GM23338 (cell line): Measurements from ENCODE around the gene NPIPA3.
"Not testable (repeated sequence)": the region's sequence is repeated elsewhere in the genome, so short reads cannot be mapped to it uniquely, and the experiment has no call there.

Experiments used
- CREB1 ChIP-seq: fragments of 250-450 bp; sonication (Bioruptor Pico); IDR thresholded peaks from 2 replicates; pipeline ENCODE4 v1.5.0; 2020; ENCODE audit warnings: low read depth, mild to moderate bottlenecking, moderate library complexity
- EZH2 ChIP-seq: fragments of 200-600 bp; sonication (generic); IDR thresholded peaks from one replicate; pipeline ENCODE4 v1.8.0; 2017; ENCODE audit warnings: antibody characterized with exemption, mild to moderate bottlenecking, low read depth; ENCODE audit not compliant: unreplicated experiment
- EZH2phosphoT487 ChIP-seq: fragments of 200-600 bp; sonication (generic); IDR thresholded peaks from one replicate; pipeline ENCODE4 v1.8.1; 2018; ENCODE audit warnings: antibody characterized with exemption; ENCODE audit not compliant: unreplicated experiment
- JUNB ChIP-seq: IDR thresholded peaks from one replicate; pipeline ENCODE4 v1.6.1; 2016; ENCODE audit warnings: antibody characterized with exemption; ENCODE audit not compliant: unreplicated experiment
- POLR2AphosphoS5 ChIP-seq: IDR thresholded peaks from 2 replicates; pipeline ENCODE4 v1.6.1; 2016; ENCODE audit warnings: antibody characterized with exemption, low read depth
- STAT1 ChIP-seq: IDR thresholded peaks from one replicate; pipeline ENCODE4 v1.6.1; 2016; ENCODE audit warnings: antibody characterized with exemption; ENCODE audit not compliant: unreplicated experiment
- ZNF462 ChIP-seq: fragments of 250-450 bp; sonication (Bioruptor Pico); IDR thresholded peaks from 2 replicates; pipeline ENCODE4 v1.5.0; 2020; ENCODE audit warnings: mild to moderate bottlenecking, moderate library complexity
- TF ChIP-seq, protein P1 (sequence below), 2 experiments: fragments of 200-600 bp in 1 of 2; sonication (generic) in 1 of 2; conservative IDR thresholded peaks; 2 replicates each; pipeline versions ENCODE4 v1.5.1 to v1.6.1; 2016 to 2017; ENCODE audit warnings: antibody characterized with exemption in 2 of 2, low read depth in 2 of 2, mild to moderate bottlenecking in 2 of 2, moderate library complexity in 1 of 2
- TF ChIP-seq, protein P2 (sequence below): IDR thresholded peaks from one replicate; pipeline ENCODE4 v1.6.1; 2018; ENCODE audit warnings: antibody characterized with exemption; ENCODE audit not compliant: unreplicated experiment

DNA sequence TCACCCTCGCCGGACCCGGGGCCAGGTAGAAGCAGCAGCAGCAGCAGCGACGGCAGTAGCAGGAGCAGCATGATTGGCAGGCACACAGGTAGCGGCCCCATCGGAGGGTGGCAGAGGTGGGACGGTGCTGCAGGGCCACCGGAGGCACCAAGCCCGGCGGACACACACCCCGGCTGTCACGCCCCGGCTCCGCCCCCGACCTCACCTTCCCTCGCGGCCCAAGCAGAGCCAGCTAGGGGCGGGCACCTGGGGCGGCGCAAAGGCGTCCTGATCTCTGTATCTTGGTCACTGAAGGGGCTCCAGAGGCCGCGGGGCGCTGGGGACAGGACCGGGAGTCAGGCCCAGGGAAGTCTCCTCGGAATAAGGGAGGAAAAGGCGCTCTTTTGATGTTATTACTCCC, 9.1 kb upstream of the NPIPA3 start, which contains the start of gene PLA2G10:
- TF ChIP-seq JUNB; EZH2; EZH2phosphoT487; POLR2AphosphoS5; CREB1; STAT1; ZNF462 (CRISPR knock-in tag): not testable (repeated sequence)
- TF ChIP-seq, protein P1, sequence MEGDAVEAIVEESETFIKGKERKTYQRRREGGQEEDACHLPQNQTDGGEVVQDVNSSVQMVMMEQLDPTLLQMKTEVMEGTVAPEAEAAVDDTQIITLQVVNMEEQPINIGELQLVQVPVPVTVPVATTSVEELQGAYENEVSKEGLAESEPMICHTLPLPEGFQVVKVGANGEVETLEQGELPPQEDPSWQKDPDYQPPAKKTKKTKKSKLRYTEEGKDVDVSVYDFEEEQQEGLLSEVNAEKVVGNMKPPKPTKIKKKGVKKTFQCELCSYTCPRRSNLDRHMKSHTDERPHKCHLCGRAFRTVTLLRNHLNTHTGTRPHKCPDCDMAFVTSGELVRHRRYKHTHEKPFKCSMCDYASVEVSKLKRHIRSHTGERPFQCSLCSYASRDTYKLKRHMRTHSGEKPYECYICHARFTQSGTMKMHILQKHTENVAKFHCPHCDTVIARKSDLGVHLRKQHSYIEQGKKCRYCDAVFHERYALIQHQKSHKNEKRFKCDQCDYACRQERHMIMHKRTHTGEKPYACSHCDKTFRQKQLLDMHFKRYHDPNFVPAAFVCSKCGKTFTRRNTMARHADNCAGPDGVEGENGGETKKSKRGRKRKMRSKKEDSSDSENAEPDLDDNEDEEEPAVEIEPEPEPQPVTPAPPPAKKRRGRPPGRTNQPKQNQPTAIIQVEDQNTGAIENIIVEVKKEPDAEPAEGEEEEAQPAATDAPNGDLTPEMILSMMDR (conservative IDR thresholded peaks at IDR 0.05; ENCODE audit: low read depth in 2 of 2) = not testable (repeated sequence)
- TF ChIP-seq, protein P2, sequence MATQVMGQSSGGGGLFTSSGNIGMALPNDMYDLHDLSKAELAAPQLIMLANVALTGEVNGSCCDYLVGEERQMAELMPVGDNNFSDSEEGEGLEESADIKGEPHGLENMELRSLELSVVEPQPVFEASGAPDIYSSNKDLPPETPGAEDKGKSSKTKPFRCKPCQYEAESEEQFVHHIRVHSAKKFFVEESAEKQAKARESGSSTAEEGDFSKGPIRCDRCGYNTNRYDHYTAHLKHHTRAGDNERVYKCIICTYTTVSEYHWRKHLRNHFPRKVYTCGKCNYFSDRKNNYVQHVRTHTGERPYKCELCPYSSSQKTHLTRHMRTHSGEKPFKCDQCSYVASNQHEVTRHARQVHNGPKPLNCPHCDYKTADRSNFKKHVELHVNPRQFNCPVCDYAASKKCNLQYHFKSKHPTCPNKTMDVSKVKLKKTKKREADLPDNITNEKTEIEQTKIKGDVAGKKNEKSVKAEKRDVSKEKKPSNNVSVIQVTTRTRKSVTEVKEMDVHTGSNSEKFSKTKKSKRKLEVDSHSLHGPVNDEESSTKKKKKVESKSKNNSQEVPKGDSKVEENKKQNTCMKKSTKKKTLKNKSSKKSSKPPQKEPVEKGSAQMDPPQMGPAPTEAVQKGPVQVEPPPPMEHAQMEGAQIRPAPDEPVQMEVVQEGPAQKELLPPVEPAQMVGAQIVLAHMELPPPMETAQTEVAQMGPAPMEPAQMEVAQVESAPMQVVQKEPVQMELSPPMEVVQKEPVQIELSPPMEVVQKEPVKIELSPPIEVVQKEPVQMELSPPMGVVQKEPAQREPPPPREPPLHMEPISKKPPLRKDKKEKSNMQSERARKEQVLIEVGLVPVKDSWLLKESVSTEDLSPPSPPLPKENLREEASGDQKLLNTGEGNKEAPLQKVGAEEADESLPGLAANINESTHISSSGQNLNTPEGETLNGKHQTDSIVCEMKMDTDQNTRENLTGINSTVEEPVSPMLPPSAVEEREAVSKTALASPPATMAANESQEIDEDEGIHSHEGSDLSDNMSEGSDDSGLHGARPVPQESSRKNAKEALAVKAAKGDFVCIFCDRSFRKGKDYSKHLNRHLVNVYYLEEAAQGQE = not testable (repeated sequence)
